HFFc6 (cell line): Measurements from ENCODE around the gene KRT37. TPM values are rescaled to one million over a fixed set of nuclear protein-coding genes. Genes with fewer than 3 reads are reported as not detected.

Source experiments
- DNase-seq: peaks from one replicate; pipeline ENCODE4 v3.0.0-alpha.2; 2018
- H3K27ac Mint-ChIP-seq: 2 replicates; pipeline ENCODE4 v1.8.0; 2020; ENCODE audit warnings: mild to moderate bottlenecking, mixed read lengths
- H3K27me3 Mint-ChIP-seq: 2 replicates; pipeline ENCODE4 v1.8.0; 2021; ENCODE audit warnings: mild to moderate bottlenecking, moderate library complexity, mixed read lengths; ENCODE audit not compliant: insufficient read depth
- H3K36me3 Mint-ChIP-seq: 2 replicates; pipeline ENCODE4 v1.8.0; 2021; ENCODE audit warnings: low read depth, mixed read lengths
- H3K4me1 Mint-ChIP-seq: 2 replicates; pipeline ENCODE4 v1.8.0; 2020; ENCODE audit warnings: low read depth, mixed read lengths
- H3K4me3 Mint-ChIP-seq: 2 replicates; pipeline ENCODE4 v1.8.0; 2020; ENCODE audit warnings: mild to moderate bottlenecking, moderate library complexity, mixed read lengths
- H3K9me3 Mint-ChIP-seq: 2 replicates; pipeline ENCODE4 v1.8.0; 2020; ENCODE audit warnings: mild to moderate bottlenecking, mixed read lengths
- CTCF ChIP-seq: fragments of 200-600 bp; sonication (generic); IDR thresholded peaks from 2 replicates; pipeline ENCODE4 v1.5.0; 2021; ENCODE audit warnings: antibody characterized with exemption, mild to moderate bottlenecking
- total RNA-seq, 6 experiments: library from RNA; stranded (reverse); fragmentation: NEBNext Ultra II Directional; extraction: Animal tissue kit (Norgen Biotek cat#: 25700); gene quantifications; 2 replicates in 1 of 6; 3 replicates in 5 of 6; pipeline ENCODE4 v1.2.3, GENCODE V29; 2021

The KRT37 gene
- total RNA-seq, 6 experiments from 2014 or later: not detected

GRCh38 chr17:41419716-41420115, 4.7 kb downstream of the KRT37 start:
- Mint-ChIP-seq H3K27ac (no peak overlapping the region), H3K9me3 (no peaks in the 10 kb centered on the region), H3K27me3 (no peaks in the 10 kb centered on the region), H3K4me1 (peaks cover 71% of the 10 kb centered on the region), H3K4me3 (no peak overlapping the region; the same call in 1 of the 2 replicates), H3K36me3 (no peaks in the 10 kb centered on the region)
- no peak for DNase-seq
- no peak for TF ChIP-seq CTCF

- Mint-ChIP-seq H3K4me3 (peak overlapping the region; percentile 16; the same call in 1 of the 2 replicates), H3K27ac (peak overlapping the region; percentile 88; the same call in 1 of the 2 replicates), H3K36me3 (no peaks in the 10 kb centered on the region; the same call in 1 of the 2 replicates), H3K9me3 (no peaks in the 10 kb centered on the region), H3K4me1 (peaks cover 83% of the 10 kb centered on the region), H3K27me3 (no peaks in the 10 kb centered on the region)
- TF ChIP-seq CTCF: no peak
- no peak for DNase-seq
These were observed 6.1 kb downstream of the KRT37 start for GRCh38 chr17:41418116-41418860.

- H3K36me3 Mint-ChIP-seq: no peaks in the 10 kb centered on the region; the same call in 1 of the 2 replicates
- TF ChIP-seq CTCF: peak; percentile 67
- H3K9me3 Mint-ChIP-seq: no peaks in the 10 kb centered on the region
- DNase-seq: no peak
- H3K27me3 Mint-ChIP-seq: no peaks in the 10 kb centered on the region
- H3K27ac Mint-ChIP-seq: peak overlapping the region; percentile 88
- peaks cover 86% of the 10 kb centered on the region for H3K4me1 Mint-ChIP-seq
- H3K4me3 Mint-ChIP-seq: peak overlapping the region; percentile 16
These were observed 6.8 kb downstream of the KRT37 start for GRCh38 chr17:41417576-41418015.

GRCh38 chr17:41417127-41417526, 7.3 kb downstream of the KRT37 start:
- Mint-ChIP-seq H3K27me3 (no peaks in the 10 kb centered on the region), H3K4me1 (peaks cover 91% of the 10 kb centered on the region), H3K27ac (peak overlapping the region; percentile 88), H3K4me3 (peak overlapping the region; percentile 16), H3K9me3 (no peaks in the 10 kb centered on the region), H3K36me3 (no peaks in the 10 kb centered on the region; the same call in 1 of the 2 replicates)
- TF ChIP-seq CTCF: no peak
- no peak for DNase-seq

GRCh38 chr17:41416479-41416878, 7.9 kb downstream of the KRT37 start:
- H3K4me3 Mint-ChIP-seq: peak overlapping the region; percentile 57; the same call in 1 of the 2 replicates
- no peak for DNase-seq
- no peaks in the 10 kb centered on the region for H3K27me3 Mint-ChIP-seq
- no peaks in the 10 kb centered on the region for H3K9me3 Mint-ChIP-seq
- no peaks in the 10 kb centered on the region; the same call in 1 of the 2 replicates for H3K36me3 Mint-ChIP-seq
- no peak for TF ChIP-seq CTCF
- H3K27ac Mint-ChIP-seq: peak overlapping the region; percentile 88
- H3K4me1 Mint-ChIP-seq: peaks cover 93% of the 10 kb centered on the region
